Measurements from ENCODE around the gene NPAS2.

The NPAS2 gene

GRCh38 chr2:100882645-100883613, 63.0 kb downstream of the NPAS2 start:
- no peak for DNase-seq (ENCODE audit: low read depth)

GRCh38 chr2:100884145-100884621, 64.2 kb downstream of the NPAS2 start:
- DNase-seq (ENCODE audit: low read depth), result no peak

GRCh38 chr2:100886085-100886484, 66.1 kb downstream of the NPAS2 start:
- no peak for DNase-seq (ENCODE audit: low read depth)

GRCh38 chr2:100887039-100887578, 67.2 kb downstream of the NPAS2 start:
- no peak for DNase-seq (ENCODE audit: low read depth)

- DNase-seq (ENCODE audit: low read depth), result no peak
These were observed 68.0 kb downstream of the NPAS2 start for GRCh38 chr2:100887713-100888495.

GRCh38 chr2:100888601-100889000, 68.7 kb downstream of the NPAS2 start:
- DNase-seq (ENCODE audit: low read depth), result no peak

- DNase-seq (ENCODE audit: low read depth), result no peak
These were observed 69.3 kb downstream of the NPAS2 start for GRCh38 chr2:100889286-100889685.

GRCh38 chr2:100891906-100892642, 72.1 kb downstream of the NPAS2 start:
- DNase-seq (ENCODE audit: low read depth), result no peak

- DNase-seq (ENCODE audit: low read depth), result no peak
These were observed 73.6 kb downstream of the NPAS2 start for GRCh38 chr2:100893392-100894104.

GRCh38 chr2:100894105-100894795, 74.3 kb downstream of the NPAS2 start:
- no peak for DNase-seq (ENCODE audit: low read depth)

GRCh38 chr2:100894796-100895156, 74.8 kb downstream of the NPAS2 start:
- DNase-seq (ENCODE audit: low read depth), result no peak

GRCh38 chr2:100895402-100895801, 75.5 kb downstream of the NPAS2 start:
- DNase-seq (ENCODE audit: low read depth), result no peak

GRCh38 chr2:100895934-100896685, 76.2 kb downstream of the NPAS2 start:
- no peak for DNase-seq (ENCODE audit: low read depth)

- DNase-seq (ENCODE audit: low read depth), result no peak
These were observed 78.2 kb downstream of the NPAS2 start for GRCh38 chr2:100898035-100898665.

- DNase-seq (ENCODE audit: low read depth), result no peak
These were observed 80.3 kb downstream of the NPAS2 start for GRCh38 chr2:100900156-100900795.

- no peak for DNase-seq (ENCODE audit: low read depth)
These were observed 83.0 kb downstream of the NPAS2 start for GRCh38 chr2:100902817-100903405.

GRCh38 chr2:100903534-100904258, 83.8 kb downstream of the NPAS2 start:
- DNase-seq (ENCODE audit: low read depth), result no peak
